Measurements from ENCODE around the gene SUSD1.

SUSD1 gene

DNA sequence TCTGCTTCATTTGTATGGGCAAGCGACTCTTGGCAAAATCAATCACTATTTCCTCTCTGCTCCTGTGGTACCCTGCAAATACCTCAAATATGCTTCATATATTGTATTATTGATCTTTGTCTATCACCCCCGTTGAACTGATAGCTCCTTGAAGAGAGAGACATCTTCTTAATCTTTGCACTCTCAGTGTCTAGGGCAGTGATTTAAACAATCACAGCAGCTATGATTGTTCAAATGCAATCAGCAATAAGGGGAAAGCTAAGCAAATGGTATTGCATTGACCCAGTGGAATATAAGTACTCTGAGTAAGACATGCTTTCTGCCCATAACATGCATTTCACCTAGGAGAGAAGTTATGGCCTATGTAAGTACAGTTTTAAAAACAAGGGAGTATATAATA is 90.2 kb downstream of the SUSD1 start:
- no peak overlapping the region for H3K27ac ChIP-seq
- TF ChIP-seq, protein P1, sequence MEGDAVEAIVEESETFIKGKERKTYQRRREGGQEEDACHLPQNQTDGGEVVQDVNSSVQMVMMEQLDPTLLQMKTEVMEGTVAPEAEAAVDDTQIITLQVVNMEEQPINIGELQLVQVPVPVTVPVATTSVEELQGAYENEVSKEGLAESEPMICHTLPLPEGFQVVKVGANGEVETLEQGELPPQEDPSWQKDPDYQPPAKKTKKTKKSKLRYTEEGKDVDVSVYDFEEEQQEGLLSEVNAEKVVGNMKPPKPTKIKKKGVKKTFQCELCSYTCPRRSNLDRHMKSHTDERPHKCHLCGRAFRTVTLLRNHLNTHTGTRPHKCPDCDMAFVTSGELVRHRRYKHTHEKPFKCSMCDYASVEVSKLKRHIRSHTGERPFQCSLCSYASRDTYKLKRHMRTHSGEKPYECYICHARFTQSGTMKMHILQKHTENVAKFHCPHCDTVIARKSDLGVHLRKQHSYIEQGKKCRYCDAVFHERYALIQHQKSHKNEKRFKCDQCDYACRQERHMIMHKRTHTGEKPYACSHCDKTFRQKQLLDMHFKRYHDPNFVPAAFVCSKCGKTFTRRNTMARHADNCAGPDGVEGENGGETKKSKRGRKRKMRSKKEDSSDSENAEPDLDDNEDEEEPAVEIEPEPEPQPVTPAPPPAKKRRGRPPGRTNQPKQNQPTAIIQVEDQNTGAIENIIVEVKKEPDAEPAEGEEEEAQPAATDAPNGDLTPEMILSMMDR (IDR thresholded peaks at IDR 0.05) = no peak
- no peak for TF ChIP-seq ZFX (IDR thresholded peaks at IDR 0.05; ENCODE audit: borderline replicate concordance)

DNA sequence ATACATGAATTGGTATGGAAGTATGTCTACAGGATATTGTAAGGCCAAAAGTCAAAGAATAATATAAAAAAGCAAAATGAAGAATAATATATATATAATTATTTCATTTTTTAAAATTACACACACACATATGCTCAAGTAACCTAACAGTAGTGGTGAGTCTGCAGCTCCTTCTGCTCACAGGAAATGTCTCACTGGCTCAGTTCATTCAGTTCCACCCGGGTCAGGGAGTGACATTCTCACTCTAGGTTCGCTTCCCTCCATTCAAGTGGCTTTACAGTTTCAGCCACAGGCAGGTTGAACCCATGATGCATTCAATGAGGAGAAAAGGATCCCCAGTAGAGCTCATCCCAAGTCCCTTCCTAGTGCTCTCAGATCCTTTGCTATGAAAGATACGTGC is 90.8 kb downstream of the SUSD1 start:
- no peak for TF ChIP-seq ZFX (IDR thresholded peaks at IDR 0.05; ENCODE audit: borderline replicate concordance)
- TF ChIP-seq, protein P1 (IDR thresholded peaks at IDR 0.05) = no peak
- H3K27ac ChIP-seq = no peak overlapping the region

DNA sequence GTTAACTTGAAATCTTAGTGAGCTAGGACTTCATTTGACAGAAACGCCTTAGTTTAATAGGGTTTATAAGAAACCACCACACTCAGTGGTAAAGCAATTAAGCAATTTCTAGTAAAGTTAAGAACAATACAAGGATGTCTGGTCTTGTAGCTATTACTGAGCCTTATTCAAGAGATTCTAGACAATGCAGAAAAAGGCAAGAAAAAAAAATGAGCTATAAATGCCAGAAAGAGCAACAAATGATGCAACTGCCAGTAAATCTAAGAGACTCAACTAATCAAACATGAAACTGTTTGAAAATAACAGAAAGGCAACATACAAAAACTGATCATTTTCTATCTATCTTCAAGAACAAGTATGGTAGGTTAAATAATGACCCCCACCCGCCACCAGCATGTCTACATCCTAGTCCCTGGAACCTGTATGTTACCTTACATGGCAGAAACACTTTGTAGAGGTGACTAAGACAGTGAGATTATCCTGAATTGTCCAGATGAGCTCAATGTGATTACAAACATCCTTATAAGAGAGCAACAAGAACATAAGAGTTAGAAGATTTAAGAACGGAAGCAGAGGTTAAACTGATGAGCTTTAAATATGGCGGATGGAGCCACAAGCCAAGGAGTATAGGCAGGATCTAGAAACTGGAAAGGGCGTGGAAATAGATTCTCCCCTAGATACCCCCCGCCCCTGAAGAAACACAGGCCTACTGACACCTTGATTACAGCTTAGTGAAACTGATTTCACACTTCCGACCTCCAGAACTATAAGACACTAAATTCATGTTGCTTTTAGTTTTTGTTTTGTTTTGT is 93.0 kb downstream of the SUSD1 start:
- TF ChIP-seq, protein P1 (IDR thresholded peaks at IDR 0.05) = no peak
- no peak for TF ChIP-seq ZFX (IDR thresholded peaks at IDR 0.05; ENCODE audit: borderline replicate concordance)
- no peak overlapping the region for H3K27ac ChIP-seq

DNA sequence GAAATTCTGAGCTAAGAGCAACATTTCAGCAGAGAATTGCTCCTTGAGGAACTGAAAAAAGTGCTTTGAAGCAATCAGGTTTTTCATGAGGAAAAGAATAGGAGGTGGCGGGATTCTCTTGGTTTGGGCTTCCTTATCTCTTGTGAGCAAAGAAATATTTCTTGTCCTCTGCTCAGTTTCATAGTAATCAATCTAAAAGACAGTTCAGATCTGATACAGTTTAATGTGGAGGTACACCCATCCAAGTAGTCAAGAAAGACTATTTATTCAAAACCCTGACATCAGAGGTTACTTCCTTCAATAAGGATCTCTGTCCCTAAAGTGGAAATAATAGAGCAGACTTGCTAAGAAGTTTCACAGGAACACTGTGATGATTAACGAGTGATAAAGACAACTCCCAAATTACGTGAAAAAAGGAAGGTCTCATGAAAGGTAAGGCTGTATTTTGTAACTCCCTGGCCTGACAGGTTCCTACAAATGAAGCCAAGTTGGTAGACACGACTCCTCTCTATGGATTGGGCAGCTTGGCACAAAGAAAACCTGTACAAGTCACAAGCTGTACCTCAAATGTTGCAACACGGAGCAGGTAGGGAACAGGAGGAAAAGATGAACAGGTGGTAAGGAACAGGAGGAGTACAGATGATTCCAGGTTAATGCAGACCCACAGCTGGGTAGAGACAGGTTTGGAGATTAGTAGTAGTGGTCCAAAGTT is 94.1 kb downstream of the SUSD1 start:
- H3K27ac ChIP-seq = no peak overlapping the region
- no peak for TF ChIP-seq ZFX (IDR thresholded peaks at IDR 0.05; ENCODE audit: borderline replicate concordance)
- TF ChIP-seq, protein P1 (IDR thresholded peaks at IDR 0.05) = no peak

DNA sequence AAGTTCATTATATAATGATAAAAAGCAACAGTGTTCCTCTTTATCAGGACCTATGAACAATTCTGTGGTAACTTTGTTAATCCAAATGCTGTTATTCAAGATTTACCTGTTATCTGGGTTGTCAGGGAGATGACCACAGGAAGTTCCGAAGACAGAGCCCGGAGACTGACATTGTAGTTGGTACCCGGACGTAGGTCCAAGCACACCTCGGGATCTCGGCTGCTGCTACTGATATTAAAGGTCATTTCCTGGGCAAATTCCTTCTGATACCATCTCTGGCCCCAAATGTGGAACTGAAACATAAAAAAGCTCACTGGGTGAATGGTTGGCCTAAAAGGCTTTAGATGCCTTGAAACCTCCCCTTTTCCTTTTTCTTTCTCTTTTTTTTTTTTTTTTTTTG is 96.7 kb downstream of the SUSD1 start:
- TF ChIP-seq ZFX (IDR thresholded peaks at IDR 0.05; ENCODE audit: borderline replicate concordance) = no peak
- TF ChIP-seq, protein P1 (IDR thresholded peaks at IDR 0.05) = no peak
- no peak overlapping the region for H3K27ac ChIP-seq

DNA sequence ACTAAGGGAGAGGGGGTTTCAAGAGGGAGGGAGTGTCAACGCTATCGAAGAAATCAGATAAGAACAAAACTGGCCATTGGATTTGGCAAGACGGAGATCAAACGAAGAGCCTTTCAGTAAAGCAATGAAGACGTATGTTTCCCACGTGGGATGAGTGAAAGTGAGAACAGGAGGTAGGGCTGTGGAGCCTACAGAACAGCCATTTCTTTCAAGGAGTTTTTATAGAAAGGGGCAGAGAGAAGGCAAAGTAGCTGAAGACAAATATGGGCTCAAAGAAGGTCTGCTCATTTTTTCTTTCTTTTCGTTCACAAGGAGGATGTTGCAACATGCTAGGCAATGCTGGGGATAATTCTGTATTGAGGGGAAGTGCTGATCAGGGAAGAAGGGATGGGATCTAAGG is 98.3 kb downstream of the SUSD1 start:
- TF ChIP-seq, protein P1 (IDR thresholded peaks at IDR 0.05) = no peak
- no peak for TF ChIP-seq ZFX (IDR thresholded peaks at IDR 0.05; ENCODE audit: borderline replicate concordance)
- H3K27ac ChIP-seq = no peak overlapping the region

DNA sequence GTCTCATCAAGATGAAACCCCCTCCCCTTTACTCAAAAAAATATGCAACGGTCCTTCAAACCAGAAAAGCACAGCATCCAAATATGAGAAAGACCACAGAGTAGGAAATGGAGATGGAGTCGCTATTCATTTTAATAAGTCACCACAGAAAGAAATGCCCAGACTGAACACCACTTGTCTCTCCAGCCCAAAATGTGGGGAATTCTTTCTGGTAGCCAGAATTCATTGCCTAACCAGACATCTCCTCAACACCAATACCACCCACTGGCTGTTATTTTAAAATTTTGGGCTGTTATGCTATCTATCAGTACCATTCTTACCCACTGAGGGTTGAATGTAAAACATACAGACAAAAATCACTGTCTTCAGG is 100.1 kb downstream of the SUSD1 start:
- no peak overlapping the region for H3K27ac ChIP-seq

More for the DNA sequence above, 100.1 kb downstream of the SUSD1 start:
- TF ChIP-seq ZFX (IDR thresholded peaks at IDR 0.05; ENCODE audit: borderline replicate concordance) = no peak
- TF ChIP-seq, protein P1 (IDR thresholded peaks at IDR 0.05) = peak; percentile 45
